Measurements from ENCODE around the gene ITGB3.
A peak's percentile ranks its signal among the peaks of the same experiment; 100 is the strongest.
"Not testable (repeated sequence)": the region's sequence is repeated elsewhere in the genome, so short reads cannot be mapped to it uniquely, and the experiment has no call there.

The ITGB3 gene

GRCh38 chr17:47253541-47254402 lies at the start of gene ITGB3:
Gene ITGB3 (plus strand): TSS chr17:47253827. CDS start chr17:47253862, 35 bp downstream.
- DNase-seq (ENCODE audit: low read depth): peak; percentile 69

DNA sequence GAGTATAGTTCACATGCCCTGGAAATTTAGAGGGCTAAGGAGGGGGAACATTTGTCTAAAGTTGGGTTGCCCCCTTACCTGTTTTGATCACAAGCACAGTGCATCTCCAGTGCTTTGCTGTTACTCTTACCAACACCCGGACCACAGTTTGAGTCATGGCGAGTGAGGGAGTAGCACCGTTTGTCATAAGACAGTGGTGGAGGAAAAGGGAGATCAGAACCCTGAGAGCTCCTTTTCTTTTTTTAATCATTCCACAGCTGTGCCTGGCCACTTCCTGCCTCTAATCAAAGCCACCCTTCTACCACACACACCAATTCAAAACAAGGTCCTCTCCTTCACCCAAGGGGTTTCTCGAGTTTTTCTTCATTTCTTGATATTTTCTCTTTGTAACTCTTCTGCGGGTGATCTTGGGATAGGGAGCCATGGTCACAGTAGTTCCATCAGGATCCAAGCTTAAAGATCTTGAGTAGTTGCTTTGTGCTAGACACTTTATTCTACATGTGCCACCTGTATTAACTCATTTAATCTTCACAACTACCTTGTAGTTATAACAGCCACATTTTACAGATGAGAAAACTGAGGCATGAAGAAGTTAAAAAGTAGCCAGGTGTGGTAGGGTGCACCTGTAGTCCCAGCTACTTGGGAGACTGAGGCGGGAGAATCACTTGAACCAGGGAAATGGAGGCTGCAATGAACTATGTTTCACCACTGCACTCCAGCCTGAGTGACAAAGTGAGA lies 49.5 kb upstream of the ITGB3 start:
- DNase-seq (ENCODE audit: low read depth): peak; percentile 27

GRCh38 chr17:47204722-47205418 lies 48.8 kb upstream of the ITGB3 start:
- peak; percentile 59 for DNase-seq (ENCODE audit: low read depth)

DNA sequence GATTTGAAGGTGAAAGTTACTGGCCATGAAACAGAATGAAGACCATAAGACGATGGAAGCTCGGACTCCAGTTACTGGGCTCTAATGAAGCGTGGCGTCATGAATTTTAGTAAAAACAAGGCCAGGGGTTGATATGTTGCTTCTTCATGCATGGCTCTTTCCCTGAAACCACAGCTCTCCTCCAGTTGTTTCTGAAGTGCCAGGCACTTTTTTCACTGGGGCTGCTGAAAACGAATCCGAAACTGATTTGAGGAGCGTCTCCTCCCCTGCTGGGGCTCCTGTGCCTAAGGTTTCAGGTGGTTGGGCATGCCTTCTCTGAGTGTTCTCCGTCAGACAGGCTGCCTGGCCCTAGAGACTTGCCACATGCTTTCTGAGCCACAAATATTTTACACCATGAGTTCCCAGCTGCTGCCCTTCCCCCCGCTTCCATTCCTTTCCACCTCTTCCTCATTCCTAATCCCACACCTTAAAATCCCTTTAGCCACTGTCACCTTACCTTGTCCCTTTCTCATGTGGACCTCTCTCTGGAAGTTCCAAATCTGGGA lies 48.1 kb upstream of the ITGB3 start:
- DNase-seq (ENCODE audit: low read depth): peak; percentile 69

DNA sequence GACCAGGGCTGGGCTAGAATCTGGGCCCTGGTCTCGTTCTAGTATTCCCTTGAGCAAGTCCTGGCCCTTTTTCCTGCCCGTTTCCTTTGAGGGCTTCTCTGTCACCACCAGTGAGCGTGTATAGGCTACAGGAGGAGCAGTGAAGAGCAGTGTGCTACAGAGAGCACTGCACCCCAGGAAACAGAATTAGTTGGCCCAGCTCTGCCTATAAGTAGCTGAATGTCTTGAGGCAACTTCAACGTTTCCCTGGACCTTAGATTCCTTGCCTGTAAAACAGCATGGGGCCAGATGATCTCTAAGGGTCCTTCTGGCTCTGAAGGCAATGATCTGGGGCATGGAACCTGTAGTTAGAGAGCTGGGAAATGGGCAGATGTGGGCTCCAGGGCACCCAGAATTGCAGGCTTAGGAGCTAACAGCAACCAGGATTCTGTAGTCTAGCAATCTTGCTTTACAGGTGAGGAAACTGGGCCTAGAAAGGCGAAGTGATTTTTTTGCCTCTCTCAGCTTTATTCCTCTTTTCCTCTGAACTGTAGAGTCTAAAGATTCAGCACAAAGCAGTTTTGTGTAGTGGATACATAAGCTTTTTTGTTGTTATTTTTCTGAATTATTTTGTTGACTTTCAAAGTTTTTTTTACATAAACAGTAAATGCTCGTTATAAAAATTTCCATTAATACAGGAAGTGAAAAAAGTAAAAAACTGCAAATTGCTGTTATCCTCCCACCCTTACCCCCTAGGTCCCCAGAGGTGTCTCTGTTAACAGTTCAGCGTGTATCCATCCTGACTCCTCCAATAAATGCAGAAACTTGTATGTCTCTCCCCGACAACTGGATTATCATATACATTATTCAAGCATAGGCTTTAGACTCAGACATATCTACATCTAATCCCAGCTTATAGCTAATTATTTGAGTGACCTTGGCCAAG lies 46.2 kb upstream of the ITGB3 start:
- no peak for DNase-seq (ENCODE audit: low read depth)

DNA sequence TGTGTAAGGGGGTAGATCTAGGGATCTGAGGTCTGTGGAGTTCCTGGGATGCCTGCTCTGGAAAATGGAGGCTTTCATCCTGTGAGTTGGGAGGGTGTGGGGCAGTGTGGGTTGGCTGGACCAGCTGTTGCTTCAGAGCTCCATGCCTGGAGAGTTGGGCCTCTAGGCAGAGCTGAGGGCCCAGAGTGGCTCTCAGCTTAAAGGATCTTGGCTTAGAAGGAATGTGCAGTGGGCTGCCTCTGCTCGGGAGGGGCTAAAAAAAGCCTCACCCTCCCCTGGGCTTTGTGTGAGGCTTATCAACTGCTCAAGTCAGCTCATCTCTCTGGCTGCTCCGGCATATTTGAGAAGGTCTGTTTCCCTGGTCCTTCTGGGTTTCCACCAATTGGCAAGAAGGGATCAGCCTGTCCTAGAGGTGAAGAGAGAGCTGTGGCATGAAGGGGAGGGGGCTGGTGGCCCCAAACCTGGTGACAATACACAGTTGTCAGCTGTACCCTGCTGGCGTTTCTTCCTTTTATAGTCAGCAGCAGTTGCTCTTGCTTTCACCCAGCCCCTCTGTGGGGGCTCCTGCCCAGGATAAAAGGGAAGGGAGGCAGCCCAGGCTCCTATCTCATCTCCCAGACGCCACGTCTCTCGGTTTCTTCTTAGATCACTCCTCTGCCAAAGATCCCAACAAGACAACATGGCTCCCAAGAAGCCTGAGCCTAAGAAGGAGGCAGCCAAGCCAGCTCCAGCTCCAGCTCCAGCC lies 44.7 kb upstream of the ITGB3 start, which contains the start of gene MYL4:
MYL4 (plus strand) TSS at position 605 of the 745 bp plus-strand sequence; CDS start at position 680, 75 bp downstream.
- no peak for DNase-seq (ENCODE audit: low read depth)

- no peak for DNase-seq (ENCODE audit: low read depth)
Measured at GRCh38 chr17:47209499-47209898, 44.1 kb upstream of the ITGB3 start.

GRCh38 chr17:47210105-47210504 lies 43.5 kb upstream of the ITGB3 start:
- DNase-seq (ENCODE audit: low read depth): no peak

- no peak for DNase-seq (ENCODE audit: low read depth)
Measured at GRCh38 chr17:47210779-47211178, 42.8 kb upstream of the ITGB3 start.

DNA sequence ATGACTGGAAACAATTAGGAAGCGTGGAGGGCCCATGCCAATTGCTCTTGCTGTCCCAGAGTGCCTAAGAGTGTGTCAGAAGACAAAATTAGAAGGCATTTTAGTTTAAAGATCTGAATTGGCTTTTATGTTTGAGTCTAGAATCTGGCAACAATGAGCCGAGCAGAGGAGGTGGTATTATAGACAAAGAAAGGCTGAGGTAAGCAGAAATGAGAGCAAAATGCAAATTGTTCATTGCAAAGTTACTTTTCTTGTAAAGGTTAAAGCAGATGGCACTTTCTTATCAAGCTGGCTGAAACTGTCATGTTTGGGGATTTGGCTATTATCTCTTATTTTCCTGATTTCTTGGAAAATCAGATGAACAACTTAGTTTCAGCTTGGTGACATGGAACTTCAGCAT lies 41.2 kb upstream of the ITGB3 start:
- no peak for DNase-seq (ENCODE audit: low read depth)

- DNase-seq (ENCODE audit: low read depth): no peak
Measured at GRCh38 chr17:47213540-47213939, 40.1 kb upstream of the ITGB3 start.

DNA sequence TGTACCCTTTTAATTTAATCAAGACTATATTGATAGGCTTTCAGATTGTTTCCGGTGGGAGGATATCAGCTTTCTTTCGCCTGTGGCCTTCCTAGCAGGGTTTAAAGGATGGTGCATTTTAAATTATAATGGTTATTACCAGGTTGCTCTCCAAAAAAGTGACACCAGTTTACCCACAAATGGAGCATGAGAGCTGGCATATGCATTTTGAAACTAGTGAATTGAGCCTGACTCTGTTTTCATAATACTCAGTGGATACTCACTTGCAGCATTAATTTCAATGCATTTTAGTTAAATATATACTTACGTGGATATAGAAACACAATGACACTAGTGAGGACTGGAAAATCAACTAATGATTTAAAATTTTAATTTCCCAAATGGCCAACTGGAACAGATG lies 38.7 kb upstream of the ITGB3 start:
- no peak for DNase-seq (ENCODE audit: low read depth)

GRCh38 chr17:47216821-47217220 lies 36.8 kb upstream of the ITGB3 start:
- DNase-seq (ENCODE audit: low read depth): not testable (repeated sequence)

GRCh38 chr17:47217279-47217678 lies 36.3 kb upstream of the ITGB3 start:
- DNase-seq (ENCODE audit: low read depth): not testable (repeated sequence)

- DNase-seq (ENCODE audit: low read depth): no peak
Measured at GRCh38 chr17:47218896-47219430, 34.7 kb upstream of the ITGB3 start.

DNA sequence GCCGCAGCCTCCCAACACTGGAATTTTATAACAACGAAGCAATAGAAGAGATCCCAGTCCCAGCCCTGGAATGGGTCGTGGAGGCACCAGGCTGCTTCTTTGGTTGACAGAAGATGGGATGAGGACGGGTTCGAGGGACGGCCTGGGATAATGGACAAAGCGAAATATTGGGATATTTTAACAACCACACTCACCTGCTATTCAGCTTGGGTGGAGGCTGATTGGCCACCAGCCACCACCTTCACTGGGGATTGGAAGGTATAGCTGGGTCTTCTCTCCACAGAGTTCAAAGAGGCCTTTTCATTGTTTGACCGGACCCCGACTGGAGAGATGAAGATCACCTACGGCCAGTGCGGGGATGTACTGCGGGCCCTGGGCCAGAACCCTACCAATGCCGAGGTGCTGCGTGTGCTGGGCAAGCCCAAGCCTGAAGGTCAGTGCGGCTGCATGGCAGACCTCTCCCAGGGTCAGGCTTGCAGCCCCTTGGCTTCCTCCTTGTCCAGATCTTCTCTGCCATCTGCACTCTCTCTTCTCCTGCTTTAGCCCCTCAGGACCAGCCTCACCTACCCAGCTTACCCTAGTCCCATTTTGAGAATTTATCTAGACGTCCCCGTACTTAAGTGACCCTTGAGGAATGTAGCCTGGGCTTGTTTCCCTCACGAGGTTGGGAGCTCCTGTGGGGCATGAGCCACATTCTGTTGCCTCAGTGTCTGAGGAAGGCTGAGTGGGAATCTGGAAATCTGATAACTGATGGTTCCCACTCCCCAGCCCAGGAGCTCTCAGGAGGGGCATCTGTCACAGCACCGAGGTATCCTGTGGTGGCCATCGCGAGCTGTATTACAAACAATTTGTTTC lies 33.8 kb upstream of the ITGB3 start:
- DNase-seq (ENCODE audit: low read depth): no peak

GRCh38 chr17:47220531-47220999 lies 33.1 kb upstream of the ITGB3 start:
- no peak for DNase-seq (ENCODE audit: low read depth)

- no peak for DNase-seq (ENCODE audit: low read depth)
Measured at GRCh38 chr17:47221154-47221553, 32.5 kb upstream of the ITGB3 start.

GRCh38 chr17:47222047-47222446 lies 31.6 kb upstream of the ITGB3 start:
- no peak for DNase-seq (ENCODE audit: low read depth)

Measured in fibroblast of gingiva (primary cell).